Left colon (tissue), 2 donors: Measurements from ENCODE around the gene CCDC12. TPM values are rescaled to one million over a fixed set of nuclear protein-coding genes. Genes with fewer than 3 reads are reported as not detected.
A peak's percentile ranks its signal among the peaks of the same experiment; 100 is the strongest.
"Not testable (repeated sequence)": the region's sequence is repeated elsewhere in the genome, so short reads cannot be mapped to it uniquely, and the experiment has no call there.

Experiments
- ATAC-seq: fragments of 200-7000 bp; cut with Tn5 transposase; one replicate; pipeline ENCODE4 v1.9.1; 2020; ENCODE audit warnings: mild to moderate bottlenecking, moderate library complexity
- DNase-seq, 2 donors: peaks; one replicate each; pipeline ENCODE4 v3.0.0-alpha.2; 2020
- intact Hi-C, 2 donors: fragments of 100-400 bp; cut with DNase I in 1 of 2; cut with micrococcal nuclease in 1 of 2; formaldehyde crosslinking; loops; one replicate each; pipeline versions ENCODE4 v1.11.2 to v1.14.0; 2022; cut with DNase I, micrococcal nuclease
- total RNA-seq, 2 donors: library from RNA; stranded (reverse); fragmentation: NEBNext Ultra II Directional; extraction: Animal tissue kit (Norgen Biotek cat#: 25700); gene quantifications; one replicate each; pipeline ENCODE4 v1.2.1, GENCODE V29; 2021
- donor health status: DM: no; HTN: no; CAD: no.
- donor health status: DM: yes; HTN: yes; CAD: no.

The CCDC12 gene
- total RNA-seq, 2 donors from 2014 or later, result 40.0 to 54.4 TPM

DNA sequence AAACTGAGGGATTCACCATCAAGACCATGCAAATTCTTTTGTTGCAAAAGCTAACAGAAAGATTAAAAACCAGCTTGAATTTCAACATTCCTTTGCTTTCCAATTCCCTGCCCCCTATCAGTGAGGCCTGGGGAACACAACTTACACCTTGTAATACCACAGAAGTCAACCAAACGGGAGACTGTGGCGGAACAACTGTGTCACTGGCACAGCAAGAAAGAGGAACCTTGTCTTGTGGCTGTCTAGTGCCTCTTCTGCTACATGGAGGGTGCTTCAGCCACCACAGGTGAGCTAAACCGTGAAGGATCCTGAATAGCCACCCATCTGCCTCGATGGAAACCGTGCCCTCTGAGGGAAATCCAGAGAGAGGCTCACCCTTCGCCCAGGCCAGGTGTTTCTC lies 11.4 kb downstream of the CCDC12 start:
- intact Hi-C loops, result no loop called here
- ATAC-seq (no peak), DNase-seq (no peak)

GRCh38 chr3:46964038-46964590 lies 12.4 kb downstream of the CCDC12 start:
- ATAC-seq, intact Hi-C loops, DNase-seq: not testable (repeated sequence)

GRCh38 chr3:46962990-46963389 lies 13.6 kb downstream of the CCDC12 start:
- DNase-seq (no peak), ATAC-seq (no peak)
- intact Hi-C loops, result no loop called here

DNA sequence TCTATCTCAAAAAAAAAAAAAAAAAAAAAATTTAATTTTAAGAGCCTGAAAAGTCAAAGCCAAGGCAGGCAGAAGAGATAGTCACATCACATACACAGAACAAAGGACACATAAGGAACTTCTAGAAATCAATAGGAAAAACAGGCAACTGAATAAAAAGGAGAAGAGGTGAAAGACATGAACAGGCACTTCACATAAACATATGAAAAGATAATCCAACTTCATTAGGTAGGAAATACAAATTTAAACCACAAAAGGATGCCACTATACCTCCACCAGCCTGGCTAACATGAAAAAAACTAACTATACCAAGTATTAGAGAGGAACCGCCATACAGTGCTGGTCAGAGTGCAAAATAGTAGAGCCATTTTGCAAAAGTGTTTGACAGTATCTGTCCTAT lies 14.1 kb downstream of the CCDC12 start:
- DNase-seq, result no peak
- ATAC-seq, result no peak
- intact Hi-C loops, result no loop called here

GRCh38 chr3:46960835-46961234 lies 15.7 kb downstream of the CCDC12 start:
- intact Hi-C loops, result no loop called here
- ATAC-seq (no peak), DNase-seq (no peak)

DNA sequence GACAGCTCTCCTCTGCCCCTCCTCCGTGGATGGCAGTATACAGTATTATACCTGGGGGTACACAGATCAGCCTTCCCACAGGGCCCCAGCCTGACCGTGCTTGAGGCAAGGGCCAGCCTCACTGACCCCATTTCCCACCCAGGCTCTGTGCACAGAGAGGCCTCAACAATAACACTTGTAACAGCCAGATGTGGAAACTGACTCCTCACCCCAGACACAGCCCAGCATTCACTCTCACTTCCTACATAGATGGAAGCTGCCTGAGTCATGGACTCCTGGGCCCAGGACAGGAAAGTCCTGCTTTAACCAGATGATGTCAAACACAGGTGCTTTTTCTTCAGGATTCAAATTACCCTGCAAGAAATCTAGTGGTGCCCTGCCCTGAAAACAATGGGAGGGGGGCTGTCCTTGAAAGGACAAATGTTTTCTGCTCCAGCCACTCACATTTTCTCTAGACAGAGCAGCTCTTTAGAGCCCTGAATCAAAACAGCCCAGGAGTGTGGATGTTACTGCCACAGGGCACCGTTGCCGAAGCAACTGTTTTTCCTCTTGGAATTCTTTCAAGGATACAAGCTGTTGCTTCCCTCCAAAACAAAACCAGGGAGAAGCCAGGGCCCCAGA lies 16.4 kb downstream of the CCDC12 start:
- intact Hi-C loops, result no loop called here
- DNase-seq, result no peak
- ATAC-seq, result peak; percentile 9

DNA sequence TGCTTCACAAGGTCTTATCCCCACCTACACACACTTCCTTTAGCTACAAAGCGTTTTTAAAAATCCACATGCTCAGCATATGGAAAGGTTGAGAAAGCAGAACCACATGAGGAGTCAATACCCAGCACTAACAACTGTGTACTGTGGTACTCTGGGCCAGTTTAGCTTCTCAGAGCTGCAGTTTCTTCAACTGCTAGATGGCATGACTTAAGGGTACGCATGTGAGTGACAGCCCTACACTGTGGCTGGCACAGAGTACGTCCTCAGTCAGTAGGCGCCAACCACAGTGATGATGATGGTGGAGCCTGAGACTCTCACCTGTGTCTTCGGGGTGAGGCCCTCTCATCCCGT lies 17.4 kb downstream of the CCDC12 start:
- DNase-seq (no peak), ATAC-seq (no peak)
- intact Hi-C loops, result no loop called here

DNA sequence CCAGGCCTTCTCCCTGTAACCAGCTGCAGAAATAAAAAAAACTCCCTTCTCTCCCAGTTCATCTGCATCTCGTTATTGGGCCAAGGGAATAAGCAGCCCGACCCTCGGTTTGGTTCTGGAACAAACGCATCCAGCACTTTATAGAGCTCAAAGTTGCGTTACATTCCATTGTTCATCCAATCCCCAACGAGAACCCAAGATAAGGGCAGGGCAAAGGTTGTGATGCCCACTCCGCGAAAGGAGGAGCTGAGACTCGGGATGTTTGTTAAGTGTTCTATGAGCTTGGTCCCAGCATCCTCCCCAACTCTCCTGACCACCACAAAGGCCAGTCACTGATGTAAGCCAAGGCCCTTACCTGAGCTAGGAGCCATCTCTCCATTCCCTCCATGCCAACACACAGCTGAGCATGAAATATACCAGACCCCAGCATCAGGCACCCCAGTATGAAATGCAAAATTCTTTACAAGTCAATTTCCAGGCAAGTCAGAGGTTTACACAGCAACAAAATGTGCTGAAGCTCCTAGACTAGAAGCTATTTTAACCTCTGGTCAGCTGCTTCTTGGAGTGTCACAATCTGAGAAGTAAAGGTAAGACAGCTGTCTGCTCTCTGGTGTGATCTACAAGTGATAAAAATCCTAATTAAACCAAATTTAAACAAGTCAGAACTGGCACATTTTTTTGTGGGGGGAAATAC lies 17.9 kb downstream of the CCDC12 start:
- ATAC-seq (peak; percentile 61), DNase-seq (no peak)
- intact Hi-C loops, result no loop called here

DNA sequence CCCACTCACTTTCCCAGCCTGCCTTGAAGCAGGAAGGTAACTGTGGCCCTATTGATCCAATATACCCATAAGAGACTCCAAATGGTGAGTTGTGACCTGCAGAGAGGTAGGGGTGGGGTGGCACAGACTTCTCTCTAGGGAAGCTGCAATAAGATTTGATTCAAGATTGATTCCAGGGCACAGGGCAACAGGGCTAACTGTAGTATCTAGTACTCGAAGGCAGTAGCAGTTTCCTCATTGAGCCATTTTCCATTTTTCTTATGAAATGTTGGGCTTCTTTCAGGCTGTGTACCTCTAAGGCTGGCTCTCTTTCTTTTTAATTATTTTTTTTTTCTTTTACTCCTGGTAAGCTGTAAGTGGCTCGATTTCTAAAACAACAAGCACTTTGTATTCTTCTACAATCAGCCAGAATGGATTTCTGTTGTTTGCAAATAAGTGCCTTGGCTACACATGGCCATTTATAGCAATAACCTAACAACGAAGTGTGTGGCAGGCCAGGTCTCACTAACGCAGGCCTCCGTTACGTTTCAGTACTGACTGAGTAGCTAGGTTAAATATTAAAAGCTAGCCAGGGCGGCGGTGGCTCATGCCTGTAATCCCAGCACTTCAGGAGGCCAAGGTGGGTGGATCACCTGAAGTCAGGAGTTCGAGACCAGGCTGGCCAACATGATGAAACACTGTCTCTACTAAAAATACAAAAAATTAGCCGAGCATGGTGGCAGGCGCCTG lies 19.3 kb downstream of the CCDC12 start:
- intact Hi-C loops, result no loop called here
- DNase-seq, result no peak
- ATAC-seq, result peak; percentile 60

GRCh38 chr3:46955801-46956259 lies 20.7 kb downstream of the CCDC12 start:
- no peak for ATAC-seq
- intact Hi-C loops, result no loop called here
- DNase-seq, result no peak

GRCh38 chr3:46955157-46955556 lies 21.4 kb downstream of the CCDC12 start:
- ATAC-seq (no peak), DNase-seq (no peak)
- intact Hi-C loops, result no loop called here

DNA sequence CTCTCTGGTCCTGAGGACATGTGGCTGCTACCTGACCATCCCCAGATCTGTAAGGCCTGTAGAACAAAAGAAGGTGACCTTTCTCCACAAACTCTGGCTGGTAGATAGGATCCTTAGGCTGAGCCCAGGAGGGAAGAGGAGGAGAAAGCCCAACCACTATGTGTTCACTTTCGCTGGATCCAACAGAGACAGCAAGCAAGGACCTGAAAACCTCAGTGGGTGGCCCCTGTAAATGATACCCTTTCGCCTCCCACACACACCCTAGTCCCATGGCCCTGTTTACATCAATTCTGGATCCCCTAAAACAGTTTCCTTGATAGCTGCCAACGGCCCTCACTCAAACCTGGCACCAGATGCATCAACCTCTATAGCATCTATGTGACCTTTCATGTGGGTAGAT lies 22.4 kb downstream of the CCDC12 start:
- intact Hi-C loops, result no loop called here
- ATAC-seq, result no peak

DNA sequence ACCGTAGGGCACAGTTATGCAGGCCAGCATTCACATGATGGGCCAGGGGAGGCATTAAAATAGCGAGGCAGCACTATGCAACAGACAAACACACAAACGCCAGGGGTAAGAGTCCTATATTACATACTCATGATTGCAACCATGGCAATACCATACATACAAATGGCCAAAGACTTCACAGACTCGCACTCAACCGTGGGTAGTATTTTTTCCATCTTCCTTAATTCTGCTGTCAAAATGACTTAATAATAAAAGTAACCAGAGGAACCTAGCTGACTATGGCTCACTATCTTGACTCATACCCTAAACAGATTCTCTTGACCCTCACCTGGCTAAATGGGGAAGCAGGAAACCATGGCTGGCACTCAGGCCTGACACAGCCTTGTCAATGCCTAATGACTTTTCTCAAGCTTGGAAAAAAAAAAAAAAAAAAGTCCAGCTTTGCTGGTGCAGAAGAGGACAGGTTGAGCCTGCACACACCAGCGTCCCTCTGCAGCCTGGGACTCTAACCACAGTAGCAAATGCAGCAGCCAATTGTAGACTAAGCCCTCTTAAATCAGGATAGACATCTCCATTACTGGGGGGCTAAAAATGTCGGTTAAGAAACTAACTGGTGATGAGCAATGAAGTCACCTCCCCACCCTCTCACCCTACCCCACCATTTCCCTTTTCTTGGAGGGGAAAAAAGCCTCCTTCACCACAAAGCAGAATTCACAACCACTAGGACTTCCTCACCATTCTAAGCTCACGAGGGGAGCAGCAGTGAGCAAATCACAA lies 23.1 kb downstream of the CCDC12 start:
- DNase-seq (no peak), ATAC-seq (no peak)
- intact Hi-C loops, result no loop called here

More for the DNA sequence above, 22.4 kb downstream of the CCDC12 start:
- DNase-seq, result no peak

DNA sequence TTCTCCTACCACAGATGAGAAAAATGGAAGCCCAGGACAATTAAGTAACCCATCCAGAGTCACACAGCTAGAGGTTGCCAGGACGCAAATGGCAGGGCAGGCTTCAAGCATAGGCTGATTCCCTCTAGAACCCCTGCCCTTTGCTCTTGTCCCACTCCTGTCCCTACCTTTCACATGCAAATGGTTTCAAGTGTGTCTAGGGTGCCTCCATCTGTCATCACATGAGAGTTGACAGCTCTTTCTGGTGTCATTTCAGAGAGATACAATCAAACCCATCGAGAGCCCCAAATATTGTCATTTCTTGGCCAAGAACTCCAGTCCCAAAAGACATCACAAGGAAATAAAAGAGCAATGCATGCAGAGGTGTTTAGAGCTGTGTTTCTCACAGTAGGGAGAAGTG lies 23.7 kb downstream of the CCDC12 start:
- DNase-seq, result no peak
- intact Hi-C loops, result no loop called here
- ATAC-seq, result no peak

GRCh38 chr3:46950650-46951241 lies 25.8 kb downstream of the CCDC12 start:
- ATAC-seq (no peak), DNase-seq (no peak)
- intact Hi-C loops, result no loop called here

DNA sequence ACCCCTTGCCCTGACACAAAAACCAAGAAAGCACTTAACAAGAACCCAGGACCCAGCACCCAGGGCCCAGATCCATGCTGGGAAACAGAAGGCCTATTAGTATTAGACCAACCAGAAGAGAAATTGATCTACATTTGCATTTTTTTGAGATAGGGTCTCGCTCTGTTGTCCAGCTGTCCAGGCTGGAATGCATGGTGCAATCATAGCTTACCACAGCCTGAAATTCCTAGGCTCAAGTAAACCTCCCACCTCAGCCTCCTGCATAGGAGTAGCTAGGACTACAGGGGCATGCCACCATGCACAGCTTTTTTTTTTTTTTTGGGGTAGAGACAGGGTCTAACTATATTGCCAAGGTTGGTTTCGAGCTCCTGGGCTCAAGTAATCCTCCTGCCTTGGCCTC lies 26.4 kb downstream of the CCDC12 start:
- intact Hi-C loops, result no loop called here
- ATAC-seq (no peak), DNase-seq (no peak)

DNA sequence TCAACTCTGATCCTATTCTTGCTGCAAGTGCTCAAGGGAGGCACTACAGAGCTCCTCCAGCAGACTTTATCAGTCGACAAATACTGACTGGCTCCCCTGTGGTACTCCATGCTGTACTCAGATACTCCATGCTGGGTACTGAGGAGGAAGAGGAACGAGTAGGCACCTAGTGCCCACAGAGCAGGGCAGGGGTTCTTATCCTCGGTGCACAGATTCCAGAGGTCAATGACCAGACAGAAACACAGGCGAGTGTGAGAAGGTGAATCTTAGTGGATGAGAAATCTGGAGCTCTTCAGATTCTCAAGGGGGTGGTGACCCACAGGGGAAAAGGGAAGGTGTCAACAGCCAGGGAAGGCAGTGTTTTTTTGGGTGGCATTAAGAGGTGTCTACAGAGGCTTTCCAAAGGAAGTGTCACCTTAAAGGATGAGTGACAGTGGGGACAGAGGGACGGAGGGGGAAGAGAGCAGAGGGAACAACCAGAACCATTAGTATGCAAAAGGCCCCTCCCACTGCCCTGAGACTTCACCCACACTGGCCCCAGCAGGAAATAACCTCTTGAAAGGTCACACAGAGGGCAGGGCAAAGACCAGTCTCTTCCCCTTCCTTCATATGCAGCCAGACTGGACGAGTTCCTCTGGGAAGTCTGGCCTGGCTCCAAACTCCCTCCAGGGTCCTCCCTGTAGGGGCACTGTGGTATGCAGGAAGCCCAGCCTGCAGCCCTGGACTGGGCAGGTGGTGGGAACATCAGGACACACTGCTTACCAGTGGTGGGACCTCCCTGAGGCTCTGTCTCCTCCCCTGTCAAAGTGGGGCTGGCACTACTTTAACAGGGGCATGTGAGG lies 27.5 kb downstream of the CCDC12 start:
- intact Hi-C loops, result no loop called here
- DNase-seq (peak; percentile 64 to 82), ATAC-seq (peak; percentile 50)
